AG09309 (cell line): ENCODE results near the gene CAMK2N1.

ENCODE experiments used
- DNase-seq: peaks from one replicate; pipeline ENCODE4 v3.0.0-alpha.2; 2010; ENCODE audit warnings: low read depth
- H3K4me3 ChIP-seq: 2 replicates; pipeline ENCODE4 v1.5.1; 2011; ENCODE audit warnings: mild to moderate bottlenecking, low read depth, low read length, moderate library complexity; ENCODE audit not compliant: control insufficient read depth
- CTCF ChIP-seq: IDR thresholded peaks from 2 replicates; pipeline ENCODE4 v1.5.1; 2011; ENCODE audit warnings: mild to moderate bottlenecking, low read depth, low read length, inconsistent platforms; ENCODE audit not compliant: insufficient read depth, control insufficient read depth; ENCODE audit errors: missing control alignments

The CAMK2N1 gene

GRCh38 chr1:20491866-20492265 is 5.9 kb upstream of the CAMK2N1 start:
- no peak for DNase-seq
- H3K4me3 ChIP-seq, result no peak overlapping the region
- TF ChIP-seq CTCF, result no peak

- no peak overlapping the region for H3K4me3 ChIP-seq
- no peak for DNase-seq
- no peak for TF ChIP-seq CTCF
Measured at GRCh38 chr1:20491178-20491577, 5.2 kb upstream of the CAMK2N1 start.

- no peak for DNase-seq
- H3K4me3 ChIP-seq, result no peak overlapping the region
- TF ChIP-seq CTCF, result no peak
Measured at GRCh38 chr1:20487236-20487590, 1.2 kb upstream of the CAMK2N1 start.

DNA sequence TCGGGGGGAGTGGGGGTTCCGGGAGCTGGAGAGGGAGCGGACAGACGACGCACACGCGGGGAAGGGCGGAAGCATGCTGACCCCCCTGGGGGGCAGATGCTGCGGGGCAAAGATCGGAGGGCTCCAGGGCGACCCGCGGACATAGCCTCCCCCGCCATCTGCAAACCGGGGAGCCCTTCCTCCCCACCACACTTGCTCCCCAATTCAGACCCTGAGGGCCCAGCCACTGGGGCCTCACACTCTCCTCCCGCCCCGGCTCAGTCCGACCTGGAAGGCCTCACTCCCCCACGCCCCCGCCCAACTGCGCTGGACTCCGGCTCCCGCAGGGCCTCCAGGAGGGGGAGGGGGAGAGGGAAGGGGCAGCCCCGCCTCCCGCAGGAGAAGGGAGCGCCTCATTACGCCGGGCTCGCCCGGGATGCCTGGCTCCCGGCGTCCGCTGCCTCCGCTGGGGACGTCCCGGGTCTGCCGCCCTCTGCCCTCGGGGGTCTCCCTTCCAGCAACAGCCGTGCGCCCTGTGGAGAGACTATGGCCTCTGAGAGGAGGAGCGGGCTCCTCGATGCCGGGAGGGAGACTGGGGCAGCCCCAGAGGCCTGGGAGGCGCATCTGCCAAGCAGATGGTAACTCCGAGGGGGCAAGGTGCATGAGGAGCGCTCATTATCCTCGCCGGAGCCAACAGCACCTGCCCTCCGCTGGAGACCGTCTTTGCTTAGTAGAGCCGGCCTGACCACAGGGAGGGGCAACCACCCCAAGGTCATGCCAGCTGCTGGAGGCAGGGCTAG is 636 bp upstream of the CAMK2N1 start:
- DNase-seq, result no peak
- H3K4me3 ChIP-seq, result peak overlapping the region; percentile 86
- no peak for TF ChIP-seq CTCF

DNA sequence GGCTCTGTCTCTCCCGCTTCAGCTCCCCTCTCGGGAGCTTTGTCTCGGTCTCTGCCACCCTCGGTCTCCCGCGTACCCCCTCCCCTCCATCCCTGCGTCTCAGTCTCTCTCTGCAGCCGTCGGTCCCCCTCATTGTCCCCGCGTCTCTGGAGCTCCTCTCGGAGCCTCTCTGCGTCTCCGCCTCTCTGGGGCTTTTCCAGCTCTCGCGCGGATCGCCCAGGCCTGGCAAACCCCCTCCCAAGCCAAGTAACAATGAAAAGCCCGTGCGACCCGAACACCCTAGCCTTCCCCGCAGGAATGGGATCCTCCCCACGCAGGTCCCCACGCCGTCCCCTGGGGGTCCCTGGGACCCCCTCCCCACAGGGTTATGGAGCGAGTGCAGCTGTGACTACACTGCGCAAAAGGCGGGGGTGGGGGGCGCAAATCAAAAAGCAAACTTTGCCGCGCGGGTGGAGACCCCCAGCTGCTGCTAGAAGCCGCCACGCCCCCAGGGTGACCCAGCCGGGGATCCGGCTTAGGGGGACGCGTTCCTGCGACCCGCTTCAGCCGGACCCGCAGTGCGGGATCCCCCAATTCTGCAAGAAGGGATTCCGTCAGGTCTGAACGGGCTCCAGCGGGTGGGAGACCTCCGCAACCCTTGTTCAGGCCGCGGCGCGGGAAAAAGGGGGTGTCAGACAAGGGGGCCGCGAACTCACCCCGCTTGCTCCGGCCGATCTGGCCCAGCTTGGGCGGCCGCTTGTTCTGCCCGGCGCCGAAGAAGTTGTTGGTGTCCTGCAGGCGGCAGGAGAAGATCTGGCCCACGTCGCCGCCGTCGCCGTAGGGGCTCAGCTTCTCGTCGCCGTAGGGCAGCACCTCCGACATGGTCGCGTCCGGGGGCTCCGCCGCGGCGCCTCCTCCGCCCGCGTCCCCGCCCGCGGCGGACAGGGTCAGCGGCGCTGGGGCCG is 1.2 kb downstream of the CAMK2N1 start:
- H3K4me3 ChIP-seq, result peak overlapping the region; percentile 70
- no peak for TF ChIP-seq CTCF
- no peak for DNase-seq

GRCh38 chr1:20483833-20484518 is 2.0 kb downstream of the CAMK2N1 start:
- H3K4me3 ChIP-seq, result peak overlapping the region; percentile 70
- DNase-seq, result no peak
- TF ChIP-seq CTCF, result no peak
